PC-9 (cell line): ENCODE results near the gene FPR1.

Experiments used
- EZH2 ChIP-seq: fragments of 200-600 bp; sonication (generic); IDR thresholded peaks from 2 replicates; pipeline ENCODE4 v1.8.0; 2017; ENCODE audit warnings: antibody characterized with exemption, low read depth
- TF ChIP-seq, protein P1 (sequence below): fragments of 200-600 bp; sonication (generic); conservative IDR thresholded peaks from 2 replicates; pipeline ENCODE4 v1.6.1; 2017; ENCODE audit warnings: mixed run types, antibody characterized with exemption, mild to moderate bottlenecking, moderate library complexity

DNA sequence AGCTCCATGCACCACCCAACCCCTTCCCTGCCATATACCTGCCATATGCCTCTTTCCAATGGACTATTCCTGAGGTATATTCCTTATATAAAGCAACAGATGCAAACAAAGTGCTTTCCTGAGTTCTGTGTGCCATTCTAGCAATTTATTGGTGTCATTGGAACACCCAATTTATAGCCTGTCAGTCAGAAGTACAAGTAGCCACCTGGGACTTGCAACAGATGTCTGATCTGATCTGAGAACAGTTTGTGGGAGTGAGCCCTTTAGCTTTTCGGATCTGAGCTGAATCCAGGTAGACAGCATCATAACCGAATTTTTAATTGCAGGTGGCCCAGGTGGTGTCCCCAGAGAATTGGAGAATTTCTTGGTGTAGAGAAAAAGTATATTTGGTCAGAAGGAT is 42.3 kb upstream of the FPR1 start:
- TF ChIP-seq, protein P1, sequence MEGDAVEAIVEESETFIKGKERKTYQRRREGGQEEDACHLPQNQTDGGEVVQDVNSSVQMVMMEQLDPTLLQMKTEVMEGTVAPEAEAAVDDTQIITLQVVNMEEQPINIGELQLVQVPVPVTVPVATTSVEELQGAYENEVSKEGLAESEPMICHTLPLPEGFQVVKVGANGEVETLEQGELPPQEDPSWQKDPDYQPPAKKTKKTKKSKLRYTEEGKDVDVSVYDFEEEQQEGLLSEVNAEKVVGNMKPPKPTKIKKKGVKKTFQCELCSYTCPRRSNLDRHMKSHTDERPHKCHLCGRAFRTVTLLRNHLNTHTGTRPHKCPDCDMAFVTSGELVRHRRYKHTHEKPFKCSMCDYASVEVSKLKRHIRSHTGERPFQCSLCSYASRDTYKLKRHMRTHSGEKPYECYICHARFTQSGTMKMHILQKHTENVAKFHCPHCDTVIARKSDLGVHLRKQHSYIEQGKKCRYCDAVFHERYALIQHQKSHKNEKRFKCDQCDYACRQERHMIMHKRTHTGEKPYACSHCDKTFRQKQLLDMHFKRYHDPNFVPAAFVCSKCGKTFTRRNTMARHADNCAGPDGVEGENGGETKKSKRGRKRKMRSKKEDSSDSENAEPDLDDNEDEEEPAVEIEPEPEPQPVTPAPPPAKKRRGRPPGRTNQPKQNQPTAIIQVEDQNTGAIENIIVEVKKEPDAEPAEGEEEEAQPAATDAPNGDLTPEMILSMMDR = no peak
- TF ChIP-seq EZH2 = no peak
